Stomach smooth muscle (tissue), 2 donors: Measurements from ENCODE around the gene OR51L1.

Source experiments
- H3K27ac ChIP-seq: one replicate; pipeline ENCODE4 v1.7.0; 2013; ENCODE audit warnings: mild to moderate bottlenecking, low read length, inconsistent platforms
- H3K27me3 ChIP-seq, 2 donors: one replicate each; pipeline ENCODE4 v1.7.0; 2013; ENCODE audit warnings: low read length in 2 of 2; ENCODE audit not compliant: insufficient read depth in 2 of 2, control insufficient read depth in 1 of 2
- H3K36me3 ChIP-seq, 2 donors: one replicate each; pipeline ENCODE4 v1.7.0; 2013; ENCODE audit warnings: low read length in 2 of 2; ENCODE audit not compliant: control insufficient read depth in 2 of 2, insufficient read depth in 2 of 2
- H3K4me1 ChIP-seq: one replicate; pipeline ENCODE4 v1.7.0; 2013; ENCODE audit warnings: low read length; ENCODE audit not compliant: control insufficient read depth, insufficient read depth
- H3K4me3 ChIP-seq, 2 donors: one replicate each; pipeline ENCODE4 v1.7.0; 2013; ENCODE audit warnings: low read length in 2 of 2
- H3K9ac ChIP-seq, 2 donors: one replicate each; pipeline ENCODE4 v1.7.0; 2013; ENCODE audit warnings: low read length in 2 of 2, mild to moderate bottlenecking in 1 of 2
- H3K9me3 ChIP-seq, 2 donors: one replicate each; pipeline ENCODE4 v1.7.0; 2013; ENCODE audit warnings: low read length in 2 of 2; ENCODE audit not compliant: control insufficient read depth in 2 of 2
- donor health status: healthy.
- donor health status: Pancreatic carcinoma.

OR51L1 gene

GRCh38 chr11:5046226-5046625, 51.6 kb downstream of the OR51L1 start, which contains the start of gene OR52J3:
TSS of gene OR52J3 (plus strand) at chr11:5046526. CDS start at chr11:5046526, 0 bp downstream.
- Histone ChIP-seq H3K36me3 (no peaks in the 10 kb centered on the region), H3K9ac (no peak within 1 kb of the TSS), H3K9me3 (no peaks in the 10 kb centered on the region), H3K4me3 (no peak within 1 kb of the TSS), H3K27me3 (no peaks in the 10 kb centered on the region), H3K4me1 (no peaks in the 10 kb centered on the region), H3K27ac (no peak within 1 kb of the TSS)

DNA sequence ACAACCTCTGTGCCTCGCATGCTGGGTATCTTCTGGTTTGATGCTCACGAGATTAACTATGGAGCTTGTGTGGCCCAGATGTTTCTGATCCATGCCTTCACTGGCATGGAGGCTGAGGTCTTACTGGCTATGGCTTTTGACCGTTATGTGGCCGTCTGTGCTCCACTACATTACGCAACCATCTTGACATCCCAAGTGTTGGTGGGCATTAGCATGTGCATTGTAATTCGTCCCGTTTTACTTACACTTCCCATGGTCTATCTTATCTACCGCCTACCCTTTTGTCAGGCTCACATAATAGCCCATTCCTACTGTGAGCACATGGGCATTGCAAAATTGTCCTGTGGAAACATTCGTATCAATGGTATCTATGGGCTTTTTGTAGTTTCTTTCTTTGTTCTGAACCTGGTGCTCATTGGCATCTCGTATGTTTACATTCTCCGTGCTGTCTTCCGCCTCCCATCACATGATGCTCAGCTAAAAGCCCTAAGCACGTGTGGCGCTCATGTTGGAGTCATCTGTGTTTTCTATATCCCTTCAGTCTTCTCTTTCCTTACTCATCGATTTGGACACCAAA, 52.2 kb downstream of the OR51L1 start:
- no peak overlapping the region for H3K9ac ChIP-seq
- no peaks in the 10 kb centered on the region for H3K36me3 ChIP-seq
- H3K4me1 ChIP-seq = no peaks in the 10 kb centered on the region
- H3K27me3 ChIP-seq = no peaks in the 10 kb centered on the region
- no peaks in the 10 kb centered on the region for H3K9me3 ChIP-seq
- no peak overlapping the region for H3K4me3 ChIP-seq
- H3K27ac ChIP-seq = no peak overlapping the region
